Neural crest cell (in vitro differentiated cells): Measurements from ENCODE around the gene ATRIP. TPM values are rescaled to one million over a fixed set of nuclear protein-coding genes. Genes with fewer than 3 reads are reported as not detected.
A peak's percentile ranks its signal among the peaks of the same experiment; 100 is the strongest.

Source experiments
- DNase-seq: peaks from one replicate; pipeline ENCODE4 v3.0.0; 2021; ENCODE audit warnings: low read depth, mixed read lengths, low spot score
- H3K27ac Mint-ChIP-seq: one replicate; pipeline ENCODE4 v1.8.0; 2021; ENCODE audit warnings: mild to moderate bottlenecking, mixed read lengths; ENCODE audit not compliant: unreplicated experiment
- H3K27me3 Mint-ChIP-seq: 2 replicates; pipeline ENCODE4 v1.8.0; 2021; ENCODE audit warnings: low read depth, mild to moderate bottlenecking, mixed read lengths
- H3K36me3 Mint-ChIP-seq: 2 replicates; pipeline ENCODE4 v1.8.0; 2021; ENCODE audit warnings: low read depth, mild to moderate bottlenecking, mixed read lengths
- H3K4me1 Mint-ChIP-seq: 2 replicates; pipeline ENCODE4 v1.8.0; 2021; ENCODE audit warnings: mixed read lengths
- H3K4me3 Mint-ChIP-seq: one replicate; pipeline ENCODE4 v1.8.0; 2021; ENCODE audit warnings: mild to moderate bottlenecking, mixed read lengths
- H3K9me3 Mint-ChIP-seq: 2 replicates; pipeline ENCODE4 v1.8.0; 2021; ENCODE audit warnings: mixed read lengths
- total RNA-seq: library from RNA; stranded (reverse); gene quantifications from 2 replicates; pipeline ENCODE4 v1.2.1, GENCODE V29; 2021
- TF ChIP-seq, protein P1 (sequence below): fragments of 200-600 bp; sonication (generic); conservative IDR thresholded peaks from 2 replicates; pipeline ENCODE4 v1.5.0; 2021; ENCODE audit warnings: antibody characterized with exemption, mild to moderate bottlenecking

ATRIP gene
- total RNA-seq, 1 donor from 2014 or later = 22.1 TPM

DNA sequence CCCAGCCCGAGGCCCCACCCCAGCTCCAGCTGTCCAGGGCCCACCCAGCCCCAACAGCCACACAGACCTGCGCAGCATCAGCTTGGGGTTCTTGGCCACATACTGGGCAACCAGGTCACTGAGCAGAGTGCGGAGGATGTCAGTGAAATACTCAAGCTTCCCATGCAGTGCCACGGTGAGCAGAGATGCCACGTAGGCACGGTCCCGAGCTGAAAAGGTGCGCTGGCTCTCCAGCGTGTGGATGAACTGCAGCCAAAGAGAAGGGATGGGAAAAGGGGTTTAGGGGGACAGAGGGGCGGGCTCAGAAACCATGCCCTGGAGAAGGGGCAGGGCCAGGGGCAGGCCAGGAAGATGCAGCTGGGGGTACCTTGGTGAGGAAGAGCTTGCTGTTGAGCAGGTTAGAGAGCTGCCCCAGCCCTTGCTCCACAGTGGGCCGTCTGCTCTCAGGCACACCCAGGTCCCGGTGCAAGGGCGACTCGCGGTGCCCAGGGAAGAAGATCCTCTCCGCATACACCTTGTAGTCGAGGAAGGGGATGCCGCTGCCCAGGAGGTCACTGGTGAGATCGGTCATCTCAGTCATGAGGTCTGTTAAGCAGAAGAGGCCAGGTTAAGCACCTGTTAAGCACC lies 34.0 kb upstream of the ATRIP start:
- DNase-seq = no peak
- H3K36me3 Mint-ChIP-seq = peaks cover 2% of the 10 kb centered on the region

DNA sequence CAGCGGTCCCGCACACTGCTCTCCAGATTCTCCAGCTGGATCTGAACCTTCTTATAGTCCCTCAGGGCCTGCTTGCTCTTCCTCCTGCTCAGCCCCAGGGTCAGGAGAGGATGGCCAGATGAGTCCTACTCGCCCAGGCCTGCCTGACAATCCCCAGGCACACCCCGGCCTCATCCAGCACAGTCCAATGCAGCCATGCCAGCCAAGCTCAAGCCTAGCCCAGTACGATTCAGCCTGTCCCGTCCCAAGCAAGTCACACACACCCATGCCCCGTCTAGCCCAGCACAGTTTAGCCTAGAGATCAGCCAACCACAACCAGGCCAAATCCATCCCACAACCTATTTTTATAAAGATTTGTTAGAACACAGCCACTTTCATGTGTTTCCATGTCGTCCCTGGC lies 33.5 kb upstream of the ATRIP start:
- H3K4me3 Mint-ChIP-seq = peak overlapping the region; percentile 8
- no peaks in the 10 kb centered on the region for H3K27me3 Mint-ChIP-seq
- peaks cover 2% of the 10 kb centered on the region for H3K36me3 Mint-ChIP-seq
- TF ChIP-seq, protein P1, sequence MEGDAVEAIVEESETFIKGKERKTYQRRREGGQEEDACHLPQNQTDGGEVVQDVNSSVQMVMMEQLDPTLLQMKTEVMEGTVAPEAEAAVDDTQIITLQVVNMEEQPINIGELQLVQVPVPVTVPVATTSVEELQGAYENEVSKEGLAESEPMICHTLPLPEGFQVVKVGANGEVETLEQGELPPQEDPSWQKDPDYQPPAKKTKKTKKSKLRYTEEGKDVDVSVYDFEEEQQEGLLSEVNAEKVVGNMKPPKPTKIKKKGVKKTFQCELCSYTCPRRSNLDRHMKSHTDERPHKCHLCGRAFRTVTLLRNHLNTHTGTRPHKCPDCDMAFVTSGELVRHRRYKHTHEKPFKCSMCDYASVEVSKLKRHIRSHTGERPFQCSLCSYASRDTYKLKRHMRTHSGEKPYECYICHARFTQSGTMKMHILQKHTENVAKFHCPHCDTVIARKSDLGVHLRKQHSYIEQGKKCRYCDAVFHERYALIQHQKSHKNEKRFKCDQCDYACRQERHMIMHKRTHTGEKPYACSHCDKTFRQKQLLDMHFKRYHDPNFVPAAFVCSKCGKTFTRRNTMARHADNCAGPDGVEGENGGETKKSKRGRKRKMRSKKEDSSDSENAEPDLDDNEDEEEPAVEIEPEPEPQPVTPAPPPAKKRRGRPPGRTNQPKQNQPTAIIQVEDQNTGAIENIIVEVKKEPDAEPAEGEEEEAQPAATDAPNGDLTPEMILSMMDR = no peak
- peak overlapping the region; percentile 20 for H3K27ac Mint-ChIP-seq
- H3K4me1 Mint-ChIP-seq = no peaks in the 10 kb centered on the region
- no peaks in the 10 kb centered on the region for H3K9me3 Mint-ChIP-seq
- no peak for DNase-seq

More for the DNA sequence above, 34.0 kb upstream of the ATRIP start:
- TF ChIP-seq, protein P1 = no peak
- peak overlapping the region; percentile 19 for H3K4me3 Mint-ChIP-seq
- H3K4me1 Mint-ChIP-seq = no peaks in the 10 kb centered on the region
- no peak overlapping the region for H3K27ac Mint-ChIP-seq
- H3K27me3 Mint-ChIP-seq = no peaks in the 10 kb centered on the region
- no peaks in the 10 kb centered on the region for H3K9me3 Mint-ChIP-seq

DNA sequence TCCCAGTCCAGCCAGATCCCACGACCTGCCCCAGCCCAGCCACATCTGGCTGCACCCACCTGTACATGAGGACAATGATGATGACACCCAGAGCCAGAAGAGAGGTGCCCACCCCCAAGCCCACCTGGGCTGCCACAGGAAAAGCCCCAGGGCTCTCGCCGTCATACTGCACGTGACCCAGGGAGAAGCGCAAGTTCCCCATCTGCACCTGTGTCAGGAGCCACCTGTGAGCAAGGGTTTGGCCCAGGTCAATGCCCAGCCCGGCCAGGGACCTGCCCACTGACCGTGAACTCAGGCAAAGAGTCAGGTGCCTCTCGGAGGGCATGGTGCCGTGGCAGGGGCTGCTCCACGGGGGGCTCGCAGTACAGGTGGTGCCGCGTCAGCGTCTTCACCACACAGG lies 32.9 kb upstream of the ATRIP start:
- Mint-ChIP-seq H3K36me3 (peaks cover 2% of the 10 kb centered on the region), H3K4me3 (no peak overlapping the region), H3K27me3 (no peaks in the 10 kb centered on the region), H3K9me3 (no peaks in the 10 kb centered on the region), H3K27ac (no peak overlapping the region), H3K4me1 (no peaks in the 10 kb centered on the region)
- DNase-seq = no peak
- TF ChIP-seq, protein P1 = no peak

DNA sequence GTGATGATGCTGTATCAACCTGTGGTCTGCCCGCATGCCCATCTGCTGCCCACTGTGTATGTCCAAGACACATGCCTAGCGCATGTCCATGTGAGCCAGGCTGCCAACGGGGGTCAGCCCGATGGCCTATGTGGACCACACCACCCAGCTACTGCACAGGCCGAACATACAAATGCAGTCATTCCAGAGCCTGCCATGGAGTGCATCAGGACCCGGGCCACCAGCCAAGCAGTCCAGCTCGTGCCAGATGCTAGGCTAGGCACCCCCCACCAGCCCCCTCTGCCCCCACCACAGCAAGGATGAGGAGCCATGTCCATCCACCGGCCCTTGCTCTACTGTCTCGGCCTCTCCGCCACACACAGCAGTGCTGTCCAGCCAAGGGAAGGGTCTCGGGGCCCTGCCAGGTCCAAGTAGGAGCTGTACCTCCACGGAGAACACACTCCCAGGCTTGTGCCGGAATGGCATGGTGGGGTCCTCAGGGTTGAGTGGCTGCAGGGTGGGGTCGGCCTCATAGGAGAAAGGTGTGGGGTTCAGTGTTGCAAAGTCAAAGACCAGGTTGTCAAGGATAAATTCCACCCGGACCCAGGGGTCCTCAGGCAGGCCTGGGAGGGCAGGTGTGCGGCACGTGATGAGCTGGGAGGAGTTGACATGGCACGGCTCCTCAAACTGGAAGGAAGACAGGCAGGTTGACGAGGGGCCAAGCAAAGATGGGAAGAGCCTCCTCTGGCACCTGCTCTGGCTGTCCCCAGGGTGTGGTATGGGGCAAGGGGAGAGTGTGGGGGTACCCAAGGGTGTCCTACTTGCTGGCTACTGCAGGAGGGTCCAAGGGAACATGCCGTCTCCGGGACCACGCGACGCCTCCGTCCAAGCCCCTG lies 31.9 kb upstream of the ATRIP start:
- Mint-ChIP-seq H3K27ac (no peak overlapping the region), H3K4me1 (no peaks in the 10 kb centered on the region), H3K36me3 (peaks cover 2% of the 10 kb centered on the region), H3K4me3 (no peak overlapping the region), H3K27me3 (no peaks in the 10 kb centered on the region), H3K9me3 (no peaks in the 10 kb centered on the region)
- DNase-seq = no peak
- TF ChIP-seq, protein P1 = no peak

DNA sequence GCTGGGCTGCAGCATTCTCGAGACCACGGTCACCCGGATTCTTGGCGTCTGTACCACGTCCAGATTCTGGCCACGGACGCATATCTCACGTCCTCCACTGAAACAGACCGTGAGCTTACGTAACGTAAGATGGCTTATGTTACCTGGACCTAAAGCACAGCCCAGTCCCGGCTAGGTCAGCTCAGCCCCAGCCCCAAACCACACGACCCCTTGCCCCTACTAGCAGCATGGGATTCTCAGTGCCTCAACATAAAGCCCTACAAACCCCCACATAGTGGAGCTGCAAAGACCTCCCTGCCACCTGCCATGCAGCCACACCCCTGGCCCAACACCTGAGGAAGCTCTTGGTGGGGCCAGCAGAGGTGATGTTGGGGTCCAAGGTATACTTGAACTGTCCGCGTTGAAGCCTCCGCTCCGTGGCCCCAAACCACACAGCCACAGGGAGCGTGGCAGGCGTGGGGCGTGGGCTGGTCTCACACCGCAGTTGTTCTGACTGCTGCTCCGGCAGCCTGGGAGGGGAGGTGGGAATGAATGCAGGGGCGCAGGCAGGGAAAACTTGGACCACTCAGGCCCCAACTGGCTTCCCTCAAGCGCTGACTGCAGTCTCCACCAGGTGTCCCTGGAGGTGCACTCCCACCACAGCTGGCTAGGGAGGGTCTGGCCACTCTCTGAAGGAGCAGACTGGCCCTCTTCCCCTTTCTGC lies 31.1 kb upstream of the ATRIP start:
- Mint-ChIP-seq H3K4me1 (no peaks in the 10 kb centered on the region), H3K27me3 (no peaks in the 10 kb centered on the region), H3K36me3 (peaks cover 2% of the 10 kb centered on the region), H3K9me3 (no peaks in the 10 kb centered on the region), H3K4me3 (no peak overlapping the region), H3K27ac (no peak overlapping the region)
- no peak for DNase-seq
- TF ChIP-seq, protein P1 = peak; percentile 14
